ENCODE data around the gene TPM3.
A peak's percentile ranks its signal among the peaks of the same experiment; 100 is the strongest.

Gene TPM3

GRCh38 chr1:154115180-154115579, 76.7 kb downstream of the TPM3 start:
- H3K27ac Mint-ChIP-seq (ENCODE audit: low read depth) = peak overlapping the region; percentile 69
- H3K4me3 Mint-ChIP-seq = no peak overlapping the region
- peak; percentile 77 for ATAC-seq (replicated peaks; ENCODE audit: extremely low read depth, poor library complexity, severe bottlenecking)

More at GRCh38 chr1:154115180-154115579, 76.7 kb downstream of the TPM3 start:
- Mint-ChIP-seq H3K36me3 (ENCODE audit: insufficient read depth) (no peaks in the 10 kb centered on the region), H3K4me1 (peaks cover 12% of the 10 kb centered on the region), H3K9me3 (no peaks in the 10 kb centered on the region), H3K27me3 (no peaks in the 10 kb centered on the region)
- DNase-seq (ENCODE audit: low spot score in 2 of 2) = no peak

All from central memory CD8-positive, alpha-beta T cell (primary cell).